ENCODE measurements around the gene ATRNL1. TPM values are rescaled to one million over a fixed set of nuclear protein-coding genes. Genes with fewer than 3 reads are reported as not detected.

The ATRNL1 gene
- total RNA-seq, 1 donor from 2014 or later: 24.2 TPM

DNA sequence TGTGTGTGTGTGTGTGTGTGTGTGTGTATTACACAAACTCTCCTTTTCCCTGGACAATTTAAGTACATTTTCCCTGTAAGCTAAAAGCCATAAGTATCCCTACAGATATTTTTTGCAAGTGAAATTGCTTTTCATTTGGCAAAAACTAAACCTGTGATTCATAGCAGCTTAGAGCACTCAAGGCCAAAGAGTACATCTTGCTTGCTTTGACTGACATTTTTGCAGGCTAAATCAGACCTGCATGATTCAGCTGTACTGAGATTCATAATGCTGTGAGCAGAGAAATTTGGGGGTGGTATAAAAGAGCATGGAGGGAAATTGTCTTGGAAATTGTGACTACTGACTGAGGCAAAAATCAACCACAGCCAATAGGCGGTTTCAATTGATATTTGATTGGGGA, 679.4 kb downstream of the ATRNL1 start:
- Mint-ChIP-seq H3K27me3 (no peaks in the 10 kb centered on the region), H3K9me3 (ENCODE audit: low read depth) (no peaks in the 10 kb centered on the region), H3K4me1 (ENCODE audit: low read depth) (no peaks in the 10 kb centered on the region), H3K36me3 (ENCODE audit: insufficient read depth) (no peaks in the 10 kb centered on the region), H3K27ac (no peak overlapping the region), H3K4me3 (ENCODE audit: low read depth) (no peak overlapping the region)
- TF ChIP-seq, protein P1, sequence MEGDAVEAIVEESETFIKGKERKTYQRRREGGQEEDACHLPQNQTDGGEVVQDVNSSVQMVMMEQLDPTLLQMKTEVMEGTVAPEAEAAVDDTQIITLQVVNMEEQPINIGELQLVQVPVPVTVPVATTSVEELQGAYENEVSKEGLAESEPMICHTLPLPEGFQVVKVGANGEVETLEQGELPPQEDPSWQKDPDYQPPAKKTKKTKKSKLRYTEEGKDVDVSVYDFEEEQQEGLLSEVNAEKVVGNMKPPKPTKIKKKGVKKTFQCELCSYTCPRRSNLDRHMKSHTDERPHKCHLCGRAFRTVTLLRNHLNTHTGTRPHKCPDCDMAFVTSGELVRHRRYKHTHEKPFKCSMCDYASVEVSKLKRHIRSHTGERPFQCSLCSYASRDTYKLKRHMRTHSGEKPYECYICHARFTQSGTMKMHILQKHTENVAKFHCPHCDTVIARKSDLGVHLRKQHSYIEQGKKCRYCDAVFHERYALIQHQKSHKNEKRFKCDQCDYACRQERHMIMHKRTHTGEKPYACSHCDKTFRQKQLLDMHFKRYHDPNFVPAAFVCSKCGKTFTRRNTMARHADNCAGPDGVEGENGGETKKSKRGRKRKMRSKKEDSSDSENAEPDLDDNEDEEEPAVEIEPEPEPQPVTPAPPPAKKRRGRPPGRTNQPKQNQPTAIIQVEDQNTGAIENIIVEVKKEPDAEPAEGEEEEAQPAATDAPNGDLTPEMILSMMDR (IDR thresholded peaks at IDR 0.05; ENCODE audit: unreplicated experiment): no peak
- DNase-seq (ENCODE audit: low spot score, unreplicated experiment): no peak

DNA sequence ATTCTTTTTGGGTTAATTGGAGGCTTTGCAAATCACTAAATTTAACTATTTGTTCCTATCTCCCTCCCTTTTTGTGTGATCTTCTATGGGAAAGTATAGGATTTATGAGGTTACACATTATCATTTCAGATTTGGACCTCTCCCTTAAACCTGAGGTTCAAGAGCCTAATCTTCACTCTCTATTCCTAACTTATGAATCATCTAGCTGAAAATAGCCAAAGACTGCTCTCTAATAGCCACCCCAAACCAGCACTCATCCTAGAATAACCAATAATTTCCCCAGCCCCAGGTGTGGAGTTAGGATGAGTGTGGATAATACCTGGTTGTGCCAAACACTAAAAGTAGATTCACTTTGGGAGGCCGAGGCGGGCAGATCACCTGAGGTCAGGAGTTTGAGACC, 680.7 kb downstream of the ATRNL1 start:
- Mint-ChIP-seq H3K27me3 (no peaks in the 10 kb centered on the region), H3K36me3 (ENCODE audit: insufficient read depth) (no peaks in the 10 kb centered on the region), H3K27ac (no peak overlapping the region), H3K9me3 (ENCODE audit: low read depth) (no peaks in the 10 kb centered on the region), H3K4me1 (ENCODE audit: low read depth) (no peaks in the 10 kb centered on the region), H3K4me3 (ENCODE audit: low read depth) (no peak overlapping the region)
- no peak for DNase-seq (ENCODE audit: low spot score, unreplicated experiment)
- TF ChIP-seq, protein P1 (IDR thresholded peaks at IDR 0.05; ENCODE audit: unreplicated experiment): no peak

DNA sequence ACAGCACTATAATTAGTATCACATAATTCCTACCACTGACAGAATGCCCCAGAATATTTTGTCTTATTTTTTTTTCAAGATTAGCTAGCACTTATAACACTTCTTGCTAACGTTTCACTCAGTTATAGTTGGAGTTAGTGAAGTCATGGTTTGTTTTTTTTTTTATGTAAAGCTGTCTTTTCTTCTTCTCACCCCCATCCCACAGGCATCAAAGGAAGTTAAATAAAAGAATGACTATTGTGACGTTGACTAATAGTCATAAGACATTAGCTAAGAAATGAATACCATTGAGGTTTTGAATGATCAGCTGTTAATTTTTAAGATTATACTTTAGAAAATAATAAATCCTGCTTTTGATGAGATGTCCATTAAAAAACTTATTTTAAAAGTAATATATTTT, 681.6 kb downstream of the ATRNL1 start:
- Mint-ChIP-seq H3K27me3 (no peaks in the 10 kb centered on the region), H3K9me3 (ENCODE audit: low read depth) (no peaks in the 10 kb centered on the region), H3K4me3 (ENCODE audit: low read depth) (no peak overlapping the region), H3K36me3 (ENCODE audit: insufficient read depth) (no peaks in the 10 kb centered on the region), H3K27ac (no peak overlapping the region), H3K4me1 (ENCODE audit: low read depth) (no peaks in the 10 kb centered on the region)
- TF ChIP-seq, protein P1 (IDR thresholded peaks at IDR 0.05; ENCODE audit: unreplicated experiment): no peak
- no peak for DNase-seq (ENCODE audit: low spot score, unreplicated experiment)

DNA sequence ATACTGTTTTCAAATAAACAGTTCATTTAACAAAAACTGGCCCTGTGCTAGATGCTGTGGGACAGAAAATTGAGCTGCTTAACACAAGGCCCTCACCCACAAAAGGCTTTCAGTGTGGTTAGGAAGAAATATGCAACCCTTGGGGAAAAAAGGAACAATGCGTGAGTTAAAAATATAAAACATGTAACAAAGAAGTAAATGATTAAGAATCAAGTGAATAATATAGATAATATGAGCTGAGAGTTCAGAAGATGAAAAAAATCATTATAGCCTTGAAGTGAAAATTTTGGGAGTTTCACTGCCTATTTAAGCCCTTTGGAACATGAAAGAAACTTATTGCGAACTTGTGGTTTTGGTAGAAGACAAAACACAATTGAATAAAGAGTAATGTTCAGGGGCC, 684.5 kb downstream of the ATRNL1 start:
- no peaks in the 10 kb centered on the region for H3K9me3 Mint-ChIP-seq (ENCODE audit: low read depth)
- no peak overlapping the region for H3K27ac Mint-ChIP-seq
- no peaks in the 10 kb centered on the region for H3K36me3 Mint-ChIP-seq (ENCODE audit: insufficient read depth)
- H3K4me3 Mint-ChIP-seq (ENCODE audit: low read depth): no peak overlapping the region
- no peaks in the 10 kb centered on the region for H3K4me1 Mint-ChIP-seq (ENCODE audit: low read depth)
- no peaks in the 10 kb centered on the region for H3K27me3 Mint-ChIP-seq
- DNase-seq (ENCODE audit: low spot score, unreplicated experiment): no peak
- TF ChIP-seq, protein P1 (IDR thresholded peaks at IDR 0.05; ENCODE audit: unreplicated experiment): no peak

DNA sequence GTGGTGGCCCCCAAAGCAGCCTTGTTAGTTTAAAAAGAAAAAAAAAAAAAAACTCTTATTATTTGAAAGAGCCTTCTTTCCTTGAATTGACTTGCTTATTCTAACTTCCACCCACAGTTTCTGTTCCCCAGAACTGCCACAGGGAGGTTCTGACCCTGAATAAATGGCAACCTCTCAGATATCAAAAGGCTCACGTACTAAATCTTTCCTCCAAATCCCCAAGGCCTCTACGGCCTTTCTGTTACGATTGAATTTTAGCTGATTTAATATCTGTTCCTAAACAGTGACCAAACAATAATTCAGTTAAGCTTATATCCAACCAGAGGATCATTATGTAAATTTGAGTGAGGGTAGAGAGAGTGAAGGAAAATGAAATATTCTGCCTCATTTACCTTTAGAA, 697.1 kb downstream of the ATRNL1 start:
- peaks cover 4% of the 10 kb centered on the region for H3K9me3 Mint-ChIP-seq (ENCODE audit: low read depth)
- DNase-seq (ENCODE audit: low spot score, unreplicated experiment): no peak
- TF ChIP-seq, protein P1 (IDR thresholded peaks at IDR 0.05; ENCODE audit: unreplicated experiment): no peak
- H3K4me3 Mint-ChIP-seq (ENCODE audit: low read depth): no peak overlapping the region
- no peaks in the 10 kb centered on the region for H3K4me1 Mint-ChIP-seq (ENCODE audit: low read depth)
- H3K36me3 Mint-ChIP-seq (ENCODE audit: insufficient read depth): no peaks in the 10 kb centered on the region
- no peak overlapping the region for H3K27ac Mint-ChIP-seq
- H3K27me3 Mint-ChIP-seq: no peaks in the 10 kb centered on the region
